ENCODE results near the gene CFAP251. TPM values are rescaled to one million over a fixed set of nuclear protein-coding genes. Genes with fewer than 3 reads are reported as not detected.

Gene CFAP251
- total RNA-seq, 1 experiment from 2014 or later = 2.6 TPM

DNA sequence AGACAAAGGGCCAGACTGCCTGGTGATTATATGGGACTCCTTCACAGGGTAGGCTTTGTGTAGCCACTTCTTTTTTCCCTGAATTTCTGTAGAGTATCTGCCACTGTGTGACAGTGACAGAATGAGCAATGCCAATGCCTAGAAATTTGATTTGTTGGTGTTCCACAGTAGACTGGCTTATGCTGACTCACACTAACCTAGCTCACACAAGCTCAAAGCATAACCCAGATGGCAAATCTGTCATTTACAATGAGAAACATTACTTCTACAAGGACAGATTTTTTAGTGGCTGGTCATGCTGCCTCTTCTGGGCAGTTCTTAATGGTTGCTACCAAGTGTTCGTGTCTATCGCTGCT lies 15.9 kb downstream of the CFAP251 start:
- ATAC-seq = no peak
- DNase-seq (ENCODE audit: low read depth, low spot score) = no peak
- H3K27me3 ChIP-seq (ENCODE audit: insufficient read depth, low read length) = no peaks in the 10 kb centered on the region
- no peak overlapping the region for H2AFZ ChIP-seq (ENCODE audit: low read depth, low read length, poor library complexity, severe bottlenecking)
- no peaks in the 10 kb centered on the region for H3K9me3 ChIP-seq (ENCODE audit: control insufficient read depth in 1 of 2, insufficient read depth in 1 of 2, low read depth in 1 of 2, low read length in 2 of 2)
- CTCF ChIA-PET = no interaction called here
- TF ChIP-seq POLR2A (IDR thresholded peaks at IDR 0.05; ENCODE audit: borderline replicate concordance, extremely low read depth, insufficient read depth, insufficient read length) (no peak), REST (IDR thresholded peaks at IDR 0.05; ENCODE audit: low read depth) (no peak), EGR1 (IDR thresholded peaks at IDR 0.05; ENCODE audit: low read depth) (no peak), ELF1 (IDR thresholded peaks at IDR 0.05; ENCODE audit: borderline replicate concordance, low read depth) (no peak)
- H3K4me1 ChIP-seq (ENCODE audit: control insufficient read depth in 1 of 2, insufficient read depth in 2 of 2, low read length in 2 of 2) = peaks cover 0 to 9% of the 10 kb centered on the region in 2 experiments; a peak in 2 of 4 replicates
- POLR2A ChIA-PET = no interaction called here
- RAD21 ChIA-PET (ENCODE audit: low non-redundant PET in 1 of 2, low total read pairs in 2 of 2, uncharacterized antibody in 2 of 2, unreplicated experiment in 2 of 2) = no interaction called here
- no peaks in the 10 kb centered on the region for H3K79me2 ChIP-seq (ENCODE audit: insufficient read depth, low read length)
- H3K9ac ChIP-seq (ENCODE audit: low read length) = no peak overlapping the region
- no peaks in the 10 kb centered on the region for H3K9me2 ChIP-seq (ENCODE audit: insufficient read depth)
- no peak overlapping the region for H3K4me2 ChIP-seq (ENCODE audit: low read length)
- no peak overlapping the region for H3K27ac ChIP-seq (ENCODE audit: low read depth, low read length)
- H4K20me1 ChIP-seq (ENCODE audit: insufficient read depth) = no peaks in the 10 kb centered on the region
- intact Hi-C loops (cut with micrococcal nuclease) = no loop called here
- no peaks in the 10 kb centered on the region for H3K36me3 ChIP-seq (ENCODE audit: control insufficient read depth in 1 of 2, insufficient read depth in 2 of 2, low read length in 2 of 2)
- BruUV-seq (replicated peaks) = no TSS peak
- no peak overlapping the region for H3K4me3 ChIP-seq (replicated peaks in 1 of 2; ENCODE audit: low read depth in 1 of 2, low read length in 2 of 2)

DNA sequence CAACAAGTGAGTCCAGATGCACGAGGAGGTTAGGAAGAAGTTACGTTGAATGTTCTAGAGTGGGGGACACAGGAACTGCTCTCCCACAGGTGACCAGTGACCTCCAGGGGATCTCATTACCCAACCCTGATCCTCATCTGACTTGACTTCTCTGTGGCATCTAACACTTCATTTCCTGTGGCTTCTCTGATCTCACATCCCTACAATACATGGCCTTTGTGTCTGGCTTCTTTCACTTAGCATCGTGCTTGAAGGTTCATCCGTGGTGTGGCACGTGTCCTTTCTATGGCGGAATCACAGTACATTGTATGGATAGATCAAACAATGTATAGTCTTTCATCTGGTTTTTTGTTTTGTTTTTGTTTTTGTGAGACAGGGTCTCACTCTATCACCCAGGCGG lies 19.3 kb downstream of the CFAP251 start:
- Histone ChIP-seq H3K79me2 (ENCODE audit: insufficient read depth, low read length) (no peaks in the 10 kb centered on the region), H3K9ac (ENCODE audit: low read length) (no peak overlapping the region), H3K9me2 (ENCODE audit: insufficient read depth) (no peaks in the 10 kb centered on the region), H3K4me3 (replicated peaks in 1 of 2; ENCODE audit: low read depth in 1 of 2, low read length in 2 of 2) (no peak overlapping the region), H2AFZ (ENCODE audit: low read depth, low read length, poor library complexity, severe bottlenecking) (no peak overlapping the region), H3K4me1 (ENCODE audit: control insufficient read depth in 1 of 2, insufficient read depth in 2 of 2, low read length in 2 of 2) (peaks cover 0 to 9% of the 10 kb centered on the region in 2 experiments; a peak in 2 of 4 replicates), H3K36me3 (ENCODE audit: control insufficient read depth in 1 of 2, insufficient read depth in 2 of 2, low read length in 2 of 2) (no peaks in the 10 kb centered on the region), H3K27me3 (ENCODE audit: insufficient read depth, low read length) (no peaks in the 10 kb centered on the region), H3K9me3 (ENCODE audit: control insufficient read depth in 1 of 2, insufficient read depth in 1 of 2, low read depth in 1 of 2, low read length in 2 of 2) (no peaks in the 10 kb centered on the region), H4K20me1 (ENCODE audit: insufficient read depth) (no peaks in the 10 kb centered on the region), H3K27ac (ENCODE audit: low read depth, low read length) (no peak overlapping the region), H3K4me2 (ENCODE audit: low read length) (no peak overlapping the region)
- ChIA-PET CTCF (no interaction called here), POLR2A (no interaction called here), RAD21 (ENCODE audit: low non-redundant PET in 1 of 2, low total read pairs in 2 of 2, uncharacterized antibody in 2 of 2, unreplicated experiment in 2 of 2) (no interaction called here)
- DNase-seq (ENCODE audit: low read depth, low spot score) = no peak
- ATAC-seq = no peak
- intact Hi-C loops (cut with micrococcal nuclease) = no loop called here
- no TSS peak for BruUV-seq (replicated peaks)
- TF ChIP-seq POLR2A (IDR thresholded peaks at IDR 0.05; ENCODE audit: borderline replicate concordance, extremely low read depth, insufficient read depth, insufficient read length) (no peak), CBX3 (IDR thresholded peaks at IDR 0.05; ENCODE audit: low read depth) (no peak), POLR2AphosphoS5 (IDR thresholded peaks at IDR 0.05; ENCODE audit: low read depth, low read length) (no peak), EGR1 (IDR thresholded peaks at IDR 0.05; ENCODE audit: low read depth) (no peak), JUND (IDR thresholded peaks at IDR 0.05) (no peak), EZH2phosphoT487 (IDR thresholded peaks at IDR 0.05; ENCODE audit: borderline replicate concordance) (no peak), YY1 (IDR thresholded peaks at IDR 0.05; ENCODE audit: extremely low read depth, insufficient replicate concordance, low read depth, low read length) (no peak), ELF1 (IDR thresholded peaks at IDR 0.05; ENCODE audit: borderline replicate concordance, low read depth) (no peak), CTCF (IDR thresholded peaks at IDR 0.05 in 2 of 3, conservative IDR thresholded peaks at IDR 0.05 in 1 of 3; ENCODE audit: borderline replicate concordance in 1 of 3, insufficient read depth in 1 of 3, low read depth in 2 of 3, low read length in 2 of 3) (no peak), ZFX (IDR thresholded peaks at IDR 0.05) (no peak), MAX (IDR thresholded peaks at IDR 0.05) (no peak)
- TF ChIP-seq, protein P1, sequence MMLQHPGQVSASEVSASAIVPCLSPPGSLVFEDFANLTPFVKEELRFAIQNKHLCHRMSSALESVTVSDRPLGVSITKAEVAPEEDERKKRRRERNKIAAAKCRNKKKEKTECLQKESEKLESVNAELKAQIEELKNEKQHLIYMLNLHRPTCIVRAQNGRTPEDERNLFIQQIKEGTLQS (IDR thresholded peaks at IDR 0.05) = no peak

Data from HCT116 (cell line).